H9 (cell line): ENCODE data around the gene CCDC178. TPM values are rescaled to one million over a fixed set of nuclear protein-coding genes. Genes with fewer than 3 reads are reported as not detected.

Source experiments
- DNase-seq: peaks from one replicate; pipeline ENCODE4 v3.0.0-alpha.2; 2017
- H2AFZ ChIP-seq: one replicate; pipeline ENCODE4 v1.6.1; 2013; ENCODE audit warnings: mild to moderate bottlenecking, low read length, control low read depth, moderate library complexity
- H2AK5ac ChIP-seq: 2 replicates; pipeline ENCODE4 v1.6.1; 2013; ENCODE audit warnings: low read length, control low read depth, mixed read lengths; ENCODE audit not compliant: insufficient read length
- H2BK120ac ChIP-seq: one replicate; pipeline ENCODE4 v1.6.1; 2013; ENCODE audit warnings: low read depth, mild to moderate bottlenecking, low read length, control low read depth, inconsistent platforms; ENCODE audit not compliant: poor library complexity, severe bottlenecking
- H2BK12ac ChIP-seq: 2 replicates; pipeline ENCODE4 v1.6.1; 2013; ENCODE audit warnings: low read length, control low read depth, mixed read lengths, low read depth; ENCODE audit not compliant: insufficient read length
- H2BK15ac ChIP-seq: 2 replicates; pipeline ENCODE4 v1.6.1; 2013; ENCODE audit warnings: low read depth, low read length, control low read depth
- H2BK20ac ChIP-seq: one replicate; pipeline ENCODE4 v1.6.1; 2013; ENCODE audit warnings: low read depth, mild to moderate bottlenecking, low read length, control low read depth, inconsistent platforms; ENCODE audit not compliant: poor library complexity, severe bottlenecking
- H2BK5ac ChIP-seq: 2 replicates; pipeline ENCODE4 v1.6.1; 2013; ENCODE audit warnings: low read length, control low read depth, mixed read lengths; ENCODE audit not compliant: insufficient read length
- H3K14ac ChIP-seq: 2 replicates; pipeline ENCODE4 v1.6.1; 2013; ENCODE audit warnings: low read length, control low read depth; ENCODE audit not compliant: insufficient read depth
- H3K18ac ChIP-seq: 2 replicates; pipeline ENCODE4 v1.6.1; 2013; ENCODE audit warnings: low read depth, mild to moderate bottlenecking, mixed read lengths, low read length, control low read depth; ENCODE audit not compliant: insufficient read length
- H3K23ac ChIP-seq: 2 replicates; pipeline ENCODE4 v1.6.1; 2013; ENCODE audit warnings: low read length, control low read depth, mixed read lengths, low read depth; ENCODE audit not compliant: insufficient read length
- H3K23me2 ChIP-seq: 2 replicates; pipeline ENCODE4 v1.6.1; 2013; ENCODE audit warnings: low read depth, mild to moderate bottlenecking, mixed read lengths, low read length, control low read depth; ENCODE audit not compliant: insufficient read length, poor library complexity, severe bottlenecking
- H3K27ac ChIP-seq: 2 replicates; pipeline ENCODE4 v1.5.1; 2013; ENCODE audit warnings: low read length, control low read depth, mixed read lengths, low read depth; ENCODE audit not compliant: insufficient read length
- H3K27me3 ChIP-seq: 2 replicates; pipeline ENCODE4 v1.6.1; 2013; ENCODE audit warnings: low read length, control low read depth, inconsistent platforms; ENCODE audit not compliant: insufficient read depth
- H3K4ac ChIP-seq: 2 replicates; pipeline ENCODE4 v1.6.1; 2013; ENCODE audit warnings: low read depth, mild to moderate bottlenecking, control low read depth, inconsistent platforms, low read length, moderate library complexity
- H3K4me1 ChIP-seq: 2 replicates; pipeline ENCODE4 v1.6.1; 2013; ENCODE audit warnings: low read length, control low read depth, inconsistent platforms; ENCODE audit not compliant: insufficient read depth
- H3K4me2 ChIP-seq: 2 replicates; pipeline ENCODE4 v1.6.1; 2013; ENCODE audit warnings: low read length, control low read depth, mixed read lengths; ENCODE audit not compliant: insufficient read length, insufficient read depth
- H3K56ac ChIP-seq: 2 replicates; pipeline ENCODE4 v1.6.1; 2013; ENCODE audit warnings: low read depth, mild to moderate bottlenecking, mixed read lengths, low read length, control low read depth; ENCODE audit not compliant: insufficient read length
- H3K79me1 ChIP-seq: 2 replicates; pipeline ENCODE4 v1.6.1; 2013; ENCODE audit warnings: low read depth, mild to moderate bottlenecking, moderate library complexity, low read length, control low read depth, inconsistent platforms; ENCODE audit not compliant: insufficient read depth, poor library complexity, severe bottlenecking
- H3K79me2 ChIP-seq: 2 replicates; pipeline ENCODE4 v1.6.1; 2013; ENCODE audit warnings: low read length, control low read depth, inconsistent platforms; ENCODE audit not compliant: insufficient read depth
- H3K9ac ChIP-seq: 2 replicates; pipeline ENCODE4 v1.6.1; 2013; ENCODE audit warnings: low read length, control low read depth, mixed read lengths; ENCODE audit not compliant: insufficient read length; ENCODE audit errors: extremely low read depth
- H3K9me3 ChIP-seq: one replicate; pipeline ENCODE4 v1.6.1; 2013; ENCODE audit warnings: low read depth, low read length, inconsistent platforms; ENCODE audit not compliant: control insufficient read depth
- H3T11ph ChIP-seq: one replicate; pipeline ENCODE4 v1.6.1; 2013; ENCODE audit warnings: mild to moderate bottlenecking, low read length, control low read depth, inconsistent platforms
- H4K20me1 ChIP-seq: one replicate; pipeline ENCODE4 v1.6.1; 2013; ENCODE audit not compliant: control insufficient read depth, insufficient read length, insufficient read depth
- H4K5ac ChIP-seq: 2 replicates; pipeline ENCODE4 v1.6.1; 2013; ENCODE audit warnings: low read depth, mild to moderate bottlenecking, mixed read lengths, low read length, control low read depth; ENCODE audit not compliant: insufficient read length
- H4K8ac ChIP-seq: replicated peaks from 2 replicates; pipeline ENCODE4 v1.6.1; 2013; ENCODE audit warnings: low read length, control low read depth, mixed read lengths, low read depth; ENCODE audit not compliant: insufficient read length
- H4K91ac ChIP-seq: 2 replicates; pipeline ENCODE4 v1.6.1; 2013; ENCODE audit warnings: low read depth, mild to moderate bottlenecking, moderate library complexity, mixed read lengths, low read length, control low read depth; ENCODE audit not compliant: insufficient read length
- H3K27ac Mint-ChIP-seq, 3 experiments: 2 replicates in 2 of 3; 3 replicates in 1 of 3; pipeline ENCODE4 v1.8.0; 2020 to 2021; ENCODE audit warnings: mixed read lengths in 3 of 3, mild to moderate bottlenecking in 1 of 3, moderate library complexity in 1 of 3
- H3K27me3 Mint-ChIP-seq: 2 replicates; pipeline ENCODE4 v1.8.0; 2021; ENCODE audit warnings: low read depth, mild to moderate bottlenecking, moderate library complexity, mixed read lengths
- H3K36me3 Mint-ChIP-seq, 3 experiments: 2 replicates in 2 of 3; 3 replicates in 1 of 3; pipeline ENCODE4 v1.8.0; 2020 to 2021; ENCODE audit warnings: low read depth in 3 of 3, mixed read lengths in 3 of 3; ENCODE audit not compliant: insufficient read depth in 1 of 3
- H3K4me1 Mint-ChIP-seq, 2 experiments: 2 replicates each; pipeline ENCODE4 v1.8.0; 2020; ENCODE audit warnings: mixed read lengths in 2 of 2
- H3K4me3 Mint-ChIP-seq, 2 experiments: 2 replicates in 1 of 2; 3 replicates in 1 of 2; pipeline ENCODE4 v1.8.0; 2020 to 2021; ENCODE audit warnings: mild to moderate bottlenecking in 2 of 2, mixed read lengths in 2 of 2, moderate library complexity in 1 of 2
- H3K9me3 Mint-ChIP-seq, 2 experiments: 2 replicates in 1 of 2; 3 replicates in 1 of 2; pipeline ENCODE4 v1.8.0; 2020; ENCODE audit warnings: mild to moderate bottlenecking in 2 of 2, mixed read lengths in 2 of 2, moderate library complexity in 1 of 2
- CTCF ChIP-seq: fragments of 200-600 bp; sonication (generic); conservative IDR thresholded peaks from 3 replicates; pipeline ENCODE4 v1.8.0; 2021; ENCODE audit warnings: antibody characterized with exemption, mild to moderate bottlenecking
- WGBS: extraction: QIAGEN DNeasy Blood & Tissue Kit; methylation state at CpG from one replicate; pipeline ENCODE4 v1.1.7; 2013; ENCODE audit warnings: missing lambda C conversion rate, low lambda C conversion rate, mixed read lengths; ENCODE audit not compliant: insufficient read length; ENCODE audit errors: extremely low coverage; 5-methylcytosine and 5-hydroxymethylcytosine counted together
- total RNA-seq: library from RNA; stranded (reverse); gene quantifications from 2 replicates; pipeline ENCODE4 v1.2.1, GENCODE V29; 2021

The CCDC178 gene
- total RNA-seq, 1 experiment from 2014 or later = not detected

- Histone ChIP-seq H2BK15ac (no peak overlapping the region), H3K9me3 (no peaks in the 10 kb centered on the region), H3K23me2 (no peaks in the 10 kb centered on the region), H2BK5ac (no peak overlapping the region), H2AK5ac (no peak overlapping the region), H2BK20ac (no peak overlapping the region), H2AFZ (no peak overlapping the region), H2BK12ac (no peak overlapping the region), H3K4me2 (no peak overlapping the region), H3K23ac (no peak overlapping the region), H2BK120ac (no peak overlapping the region), H3K9ac (no peak overlapping the region), H4K91ac (no peak overlapping the region), H3K79me1 (no peaks in the 10 kb centered on the region), H3K4ac (no peak overlapping the region), H4K20me1 (no peaks in the 10 kb centered on the region), H3K79me2 (no peaks in the 10 kb centered on the region), H3K27ac (no peak overlapping the region), H3T11ph (no peak overlapping the region), H4K5ac (no peak overlapping the region), H3K14ac (no peak overlapping the region), H3K18ac (no peak overlapping the region), H3K56ac (no peak overlapping the region), H3K27me3 (no peaks in the 10 kb centered on the region), H4K8ac (no peak overlapping the region), H3K4me1 (no peaks in the 10 kb centered on the region)
- Mint-ChIP-seq H3K4me1 (no peaks in the 10 kb centered on the region), H3K9me3 (no peaks in the 10 kb centered on the region), H3K27me3 (no peaks in the 10 kb centered on the region), H3K27ac (no peak overlapping the region), H3K36me3 (no peaks in the 10 kb centered on the region), H3K4me3 (no peak overlapping the region)
- WGBS = no CpG with 5 or more reads among the region's 2 CpGs
- DNase-seq = no peak
- TF ChIP-seq CTCF = no peak
Measured at GRCh38 chr18:33427549-33427948, 13.0 kb downstream of the CCDC178 start.
